A549 (cell line): ENCODE data around the gene PCGF2.

Source experiments
- CEBPB ChIP-seq, 2 experiments: fragments of >200 bp in 1 of 2; sonication (Bioruptor Twin) in 1 of 2; formaldehyde crosslinking in 1 of 2; IDR thresholded peaks; 2 replicates each; pipeline ENCODE4 v1.6.1; 2012 to 2016
- KDM1A ChIP-seq: fragments of 200-600 bp; sonication (generic); IDR thresholded peaks from 2 replicates; pipeline ENCODE4 v1.6.1; 2016; ENCODE audit warnings: low read depth, mild to moderate bottlenecking

DNA sequence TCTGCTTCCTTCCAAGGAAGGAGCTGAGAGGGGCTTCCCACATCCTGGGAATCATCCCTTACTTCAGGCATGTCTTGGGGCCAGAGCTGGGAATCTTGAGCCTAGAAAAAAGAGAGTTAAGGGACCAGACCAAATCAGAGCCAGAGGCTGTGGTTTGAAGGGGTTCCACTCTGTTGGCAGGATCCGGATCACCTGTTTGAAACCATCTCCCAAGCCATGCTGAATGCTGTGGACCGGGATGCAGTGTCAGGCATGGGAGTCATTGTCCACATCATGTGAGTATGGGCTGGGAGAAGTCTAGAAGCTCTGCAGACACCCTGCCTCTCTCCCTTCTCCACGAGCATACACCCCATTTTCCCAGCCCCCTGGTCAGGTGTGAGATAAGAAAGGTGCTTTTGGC is 14.1 kb upstream of the PCGF2 start:
- TF ChIP-seq CEBPB (IDR thresholded peaks at IDR 0.05) (no peak), KDM1A (no peak)
